ENCODE measurements around the gene PBX1.

The PBX1 gene

DNA sequence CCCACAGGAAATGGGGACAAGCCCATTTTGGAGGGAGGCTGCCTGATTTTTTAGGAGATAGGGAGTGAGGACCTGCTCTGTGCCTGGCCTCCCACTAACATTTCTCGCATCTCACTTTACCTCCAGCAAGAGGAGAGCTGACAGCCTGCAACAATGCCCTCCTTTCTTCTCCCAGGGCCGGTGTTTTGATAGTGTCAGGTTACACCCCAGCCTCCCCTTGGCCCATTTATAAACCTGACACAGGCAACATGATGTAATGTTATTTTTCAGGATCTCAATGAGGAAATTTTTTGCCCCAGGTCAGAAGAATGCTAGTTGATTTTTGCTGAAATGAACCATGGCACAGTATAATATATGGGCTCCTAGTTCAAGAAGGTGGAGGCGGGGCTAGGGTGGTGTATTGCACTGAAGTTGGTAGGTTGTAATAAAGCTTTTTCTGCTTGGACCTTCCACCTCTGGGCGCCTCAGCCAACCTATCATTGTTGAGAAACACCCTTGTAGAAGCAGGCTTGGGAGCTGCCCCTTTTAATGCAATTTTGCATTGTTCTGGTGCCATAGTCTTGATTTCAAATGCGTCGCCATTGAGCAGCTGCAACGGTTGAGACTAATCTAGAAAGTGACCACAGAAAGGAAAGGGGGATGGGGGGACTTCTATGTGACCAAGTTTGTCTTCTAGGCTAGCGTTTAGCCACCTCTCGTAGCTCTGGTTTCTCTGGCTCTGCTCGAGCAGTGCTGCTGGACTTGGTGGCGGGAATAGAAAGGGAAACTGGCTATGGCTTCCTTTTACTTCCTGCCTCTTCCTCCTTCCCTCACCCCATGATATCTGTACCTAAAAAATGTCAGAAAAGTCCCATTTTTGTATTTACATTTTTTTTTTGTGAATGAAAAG lies 53.0 kb downstream of the PBX1 start:
- no peak for DNase-seq
- no peak for ATAC-seq (ENCODE audit: insufficient read depth, low read depth)

DNA sequence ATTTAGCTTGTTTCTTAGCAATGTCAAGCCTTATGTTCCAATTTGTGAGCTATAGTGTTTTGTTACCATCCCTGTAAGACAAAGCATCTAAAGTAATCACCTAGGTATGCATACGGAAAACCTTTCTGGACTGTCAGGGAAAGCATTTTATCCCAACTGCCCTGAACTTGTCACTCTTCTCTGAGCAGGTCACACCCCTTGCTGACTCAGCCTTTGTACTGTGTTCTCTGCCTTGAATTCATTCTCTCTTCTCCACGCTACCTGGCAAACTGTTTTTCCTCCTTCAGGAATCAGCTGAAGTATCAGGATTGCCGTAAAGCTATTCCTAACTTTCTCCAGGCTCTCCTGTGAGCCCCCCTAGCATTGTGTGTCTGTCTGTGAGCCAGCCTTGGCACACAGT lies 54.2 kb downstream of the PBX1 start:
- Histone ChIP-seq H3K4me2 (ENCODE audit: insufficient read depth, low read length) (no peak overlapping the region), H2AFZ (ENCODE audit: low read depth, low read length) (no peak overlapping the region), H4K20me1 (ENCODE audit: insufficient read depth, low read length) (no peaks in the 10 kb centered on the region), H3K9ac (ENCODE audit: low read depth, low read length) (no peak overlapping the region), H3K4me3 (ENCODE audit: low read depth in 1 of 2, low read length in 2 of 2) (no peak overlapping the region), H3K79me2 (ENCODE audit: insufficient read depth, low read length) (no peaks in the 10 kb centered on the region), H3K27ac (ENCODE audit: low read length) (no peak overlapping the region), H3K36me3 (ENCODE audit: insufficient read depth, low read length) (no peaks in the 10 kb centered on the region), H3K27me3 (ENCODE audit: insufficient read depth, low read length, poor library complexity) (peaks cover 3% of the 10 kb centered on the region), H3K9me3 (ENCODE audit: insufficient read depth, low read length, severe bottlenecking) (no peaks in the 10 kb centered on the region), H3K4me1 (ENCODE audit: insufficient read depth, low read length) (no peaks in the 10 kb centered on the region)
- DNase-seq, result no peak
- ATAC-seq (ENCODE audit: insufficient read depth, low read depth), result no peak
- TF ChIP-seq EZH2 (IDR thresholded peaks at IDR 0.05; ENCODE audit: borderline replicate concordance, low read depth, low read length, severe bottlenecking), result no peak
- TF ChIP-seq, protein P1, sequence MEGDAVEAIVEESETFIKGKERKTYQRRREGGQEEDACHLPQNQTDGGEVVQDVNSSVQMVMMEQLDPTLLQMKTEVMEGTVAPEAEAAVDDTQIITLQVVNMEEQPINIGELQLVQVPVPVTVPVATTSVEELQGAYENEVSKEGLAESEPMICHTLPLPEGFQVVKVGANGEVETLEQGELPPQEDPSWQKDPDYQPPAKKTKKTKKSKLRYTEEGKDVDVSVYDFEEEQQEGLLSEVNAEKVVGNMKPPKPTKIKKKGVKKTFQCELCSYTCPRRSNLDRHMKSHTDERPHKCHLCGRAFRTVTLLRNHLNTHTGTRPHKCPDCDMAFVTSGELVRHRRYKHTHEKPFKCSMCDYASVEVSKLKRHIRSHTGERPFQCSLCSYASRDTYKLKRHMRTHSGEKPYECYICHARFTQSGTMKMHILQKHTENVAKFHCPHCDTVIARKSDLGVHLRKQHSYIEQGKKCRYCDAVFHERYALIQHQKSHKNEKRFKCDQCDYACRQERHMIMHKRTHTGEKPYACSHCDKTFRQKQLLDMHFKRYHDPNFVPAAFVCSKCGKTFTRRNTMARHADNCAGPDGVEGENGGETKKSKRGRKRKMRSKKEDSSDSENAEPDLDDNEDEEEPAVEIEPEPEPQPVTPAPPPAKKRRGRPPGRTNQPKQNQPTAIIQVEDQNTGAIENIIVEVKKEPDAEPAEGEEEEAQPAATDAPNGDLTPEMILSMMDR (IDR thresholded peaks at IDR 0.05; ENCODE audit: borderline replicate concordance, extremely low read depth, low read length, poor library complexity, severe bottlenecking), result no peak

More for the DNA sequence above, 53.0 kb downstream of the PBX1 start:
- Histone ChIP-seq H3K9ac (ENCODE audit: low read depth, low read length) (no peak overlapping the region), H3K4me2 (ENCODE audit: insufficient read depth, low read length) (no peak overlapping the region), H3K27ac (ENCODE audit: low read length) (no peak overlapping the region), H3K36me3 (ENCODE audit: insufficient read depth, low read length) (no peaks in the 10 kb centered on the region), H4K20me1 (ENCODE audit: insufficient read depth, low read length) (no peaks in the 10 kb centered on the region), H3K4me3 (ENCODE audit: low read depth in 1 of 2, low read length in 2 of 2) (no peak overlapping the region), H3K9me3 (ENCODE audit: insufficient read depth, low read length, severe bottlenecking) (no peaks in the 10 kb centered on the region), H3K79me2 (ENCODE audit: insufficient read depth, low read length) (no peaks in the 10 kb centered on the region), H3K27me3 (ENCODE audit: insufficient read depth, low read length, poor library complexity) (peaks cover 5% of the 10 kb centered on the region), H3K4me1 (ENCODE audit: insufficient read depth, low read length) (no peaks in the 10 kb centered on the region), H2AFZ (ENCODE audit: low read depth, low read length) (no peak overlapping the region)
- TF ChIP-seq, protein P1 (IDR thresholded peaks at IDR 0.05; ENCODE audit: borderline replicate concordance, extremely low read depth, low read length, poor library complexity, severe bottlenecking), result no peak
- TF ChIP-seq EZH2 (IDR thresholded peaks at IDR 0.05; ENCODE audit: borderline replicate concordance, low read depth, low read length, severe bottlenecking), result no peak

DNA sequence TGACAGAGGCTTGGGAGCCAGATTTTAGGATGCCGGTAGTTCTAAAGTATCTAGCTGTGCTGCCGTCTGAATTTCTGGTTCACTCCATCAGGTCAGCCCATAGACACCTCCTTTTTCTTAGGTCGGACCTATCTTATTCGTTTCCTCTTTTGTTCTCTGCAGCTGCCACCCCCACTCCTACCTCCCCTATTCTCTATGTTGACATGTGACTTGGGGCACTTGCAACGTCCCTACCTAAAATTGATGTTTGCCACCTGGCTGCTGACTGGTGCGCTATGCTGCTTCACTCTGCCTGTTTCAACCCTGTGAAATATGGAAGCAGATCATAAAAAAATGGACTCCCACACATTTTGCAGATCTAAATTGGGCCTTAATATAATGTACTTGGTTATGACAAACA lies 55.3 kb downstream of the PBX1 start:
- no peak for TF ChIP-seq EZH2 (IDR thresholded peaks at IDR 0.05; ENCODE audit: borderline replicate concordance, low read depth, low read length, severe bottlenecking)
- TF ChIP-seq, protein P1 (IDR thresholded peaks at IDR 0.05; ENCODE audit: borderline replicate concordance, extremely low read depth, low read length, poor library complexity, severe bottlenecking), result no peak
- DNase-seq, result no peak

More for the DNA sequence above, 55.3 kb downstream of the PBX1 start:
- H2AFZ ChIP-seq (ENCODE audit: low read depth, low read length), result no peak overlapping the region
- ATAC-seq (ENCODE audit: insufficient read depth, low read depth), result no peak
- H4K20me1 ChIP-seq (ENCODE audit: insufficient read depth, low read length), result no peaks in the 10 kb centered on the region
- no peaks in the 10 kb centered on the region for H3K36me3 ChIP-seq (ENCODE audit: insufficient read depth, low read length)
- H3K9ac ChIP-seq (ENCODE audit: low read depth, low read length), result no peak overlapping the region
- no peaks in the 10 kb centered on the region for H3K4me1 ChIP-seq (ENCODE audit: insufficient read depth, low read length)
- H3K27ac ChIP-seq (ENCODE audit: low read length), result no peak overlapping the region
- no peaks in the 10 kb centered on the region for H3K9me3 ChIP-seq (ENCODE audit: insufficient read depth, low read length, severe bottlenecking)
- no peak overlapping the region for H3K4me2 ChIP-seq (ENCODE audit: insufficient read depth, low read length)
- H3K79me2 ChIP-seq (ENCODE audit: insufficient read depth, low read length), result no peaks in the 10 kb centered on the region
- no peak overlapping the region for H3K4me3 ChIP-seq (ENCODE audit: low read depth in 1 of 2, low read length in 2 of 2)
- peaks cover 3% of the 10 kb centered on the region for H3K27me3 ChIP-seq (ENCODE audit: insufficient read depth, low read length, poor library complexity)

Measured in DND-41 (cell line).